GM19452 (cell line): ENCODE measurements around the gene ZNF668.
"Not testable (repeated sequence)": the region's sequence is repeated elsewhere in the genome, so short reads cannot be mapped to it uniquely, and the experiment has no call there.

Experiments used
- ATAC-seq: cut with Tn5 transposase; IDR thresholded peaks from one replicate; pipeline ENCODE4 v1.9.1; 2021; ENCODE audit not compliant: unreplicated experiment

The ZNF668 gene

DNA sequence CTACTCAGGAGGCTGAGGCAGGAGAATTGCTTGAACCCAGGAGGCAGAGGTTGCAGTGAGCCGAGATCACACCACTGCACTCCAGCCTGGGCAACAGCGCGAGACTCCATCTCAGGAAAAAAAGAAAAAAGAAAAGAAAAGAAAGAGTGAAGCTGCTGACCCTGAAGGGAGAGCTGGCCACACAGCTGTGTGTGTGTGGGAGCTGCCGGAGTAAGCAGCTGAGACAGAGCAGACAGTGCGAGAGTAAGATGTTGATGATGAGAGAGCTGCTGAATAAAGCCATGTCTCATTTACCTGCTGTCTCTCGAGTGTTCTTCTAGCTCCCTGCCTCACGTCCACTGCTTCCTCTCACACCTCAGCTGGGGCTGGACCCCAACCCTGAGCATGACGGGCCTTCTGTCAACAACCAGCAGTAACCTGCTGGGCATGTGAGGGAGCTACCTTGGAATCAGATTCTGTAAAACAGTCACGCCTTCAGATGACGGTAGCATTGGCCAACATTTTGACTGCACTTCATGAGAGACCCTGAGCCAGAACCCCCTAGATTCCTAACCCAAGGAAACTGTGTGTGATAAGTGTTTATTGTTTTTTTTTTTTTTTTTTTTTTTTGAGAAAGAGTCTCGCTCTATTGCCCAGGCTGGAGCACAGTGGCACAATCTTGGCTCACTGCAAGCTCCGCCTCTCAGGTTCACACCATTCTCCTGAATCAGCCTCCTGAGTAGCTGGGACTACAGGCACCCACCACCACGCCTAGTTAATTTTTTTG is 27.0 kb upstream of the ZNF668 start:
- not testable (repeated sequence) for ATAC-seq

DNA sequence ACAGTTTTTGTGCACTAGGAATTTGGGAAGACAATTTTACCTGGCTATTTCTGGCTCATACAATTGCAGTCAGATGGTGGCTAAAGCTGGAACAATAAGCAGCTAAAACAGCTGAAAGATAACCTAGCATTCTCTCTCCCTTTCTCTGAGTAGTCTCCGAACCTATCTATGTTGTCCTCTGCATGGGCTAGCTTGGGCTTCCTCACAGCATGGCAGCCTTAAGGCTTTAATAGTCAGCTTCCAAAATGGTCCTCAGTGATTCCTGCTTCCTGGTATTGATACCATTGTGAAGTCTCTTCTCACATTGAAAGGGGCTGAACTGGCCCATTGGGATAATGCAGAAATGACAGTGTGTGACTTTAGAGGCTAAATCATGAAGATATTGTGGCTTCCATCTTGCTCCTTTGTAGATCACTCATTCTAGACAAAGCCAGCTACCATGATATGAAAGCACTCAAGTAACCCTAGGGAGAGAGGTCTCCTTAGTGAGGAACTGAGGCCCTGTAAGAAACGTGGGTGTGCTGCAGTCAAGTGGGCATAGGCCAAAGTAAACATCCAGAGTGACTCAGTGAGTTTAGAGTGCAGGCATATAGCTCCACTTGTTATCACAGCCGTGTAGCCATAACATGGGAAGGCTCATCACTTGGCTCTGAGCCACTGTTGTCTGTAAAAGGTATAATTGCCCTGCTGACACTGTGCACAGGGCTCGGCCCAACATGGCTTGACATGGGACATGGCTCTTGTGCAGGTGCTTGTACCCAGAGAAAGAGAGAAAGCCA is 26.0 kb upstream of the ZNF668 start:
- ATAC-seq, result no peak

DNA sequence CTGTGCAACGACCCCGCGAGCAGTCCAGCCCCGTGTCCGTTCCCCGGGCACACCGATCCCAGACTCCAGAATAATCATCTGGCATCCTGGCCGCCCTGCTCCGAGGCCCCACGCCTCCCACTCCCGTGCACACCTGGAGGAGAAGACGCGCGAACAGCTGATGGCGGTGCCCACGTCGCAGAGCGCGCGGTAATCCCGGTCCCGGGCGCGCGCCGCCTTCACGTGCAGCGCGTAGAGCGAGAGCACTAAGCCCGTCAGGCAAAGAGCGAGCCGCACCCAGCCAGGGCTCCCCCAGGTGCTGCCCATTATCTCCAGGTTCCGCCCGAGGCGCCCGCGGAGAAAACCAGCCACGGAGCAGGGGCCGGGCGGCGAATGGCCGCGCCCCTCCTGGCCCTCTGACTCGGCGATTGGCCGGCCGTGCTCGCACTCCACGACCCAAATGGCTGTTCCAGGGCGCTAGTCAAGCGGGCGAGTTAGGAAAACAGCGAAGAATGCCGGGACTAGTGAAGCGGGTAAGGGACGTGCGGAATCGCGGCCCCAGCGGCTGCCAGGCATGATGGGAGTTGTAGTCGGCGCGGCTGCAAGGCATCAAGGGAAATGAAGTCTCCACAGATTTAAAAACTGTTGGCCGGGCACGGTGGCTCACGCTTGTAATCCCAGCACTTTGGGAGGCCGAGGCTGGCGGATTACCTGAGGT is 20.5 kb upstream of the ZNF668 start, which contains the start of gene VKORC1:
Gene VKORC1 (minus strand): TSS at position 374 of the 697 bp plus-strand sequence. CDS start 68 bp downstream, at position 306.
- ATAC-seq, result peak; percentile 83

DNA sequence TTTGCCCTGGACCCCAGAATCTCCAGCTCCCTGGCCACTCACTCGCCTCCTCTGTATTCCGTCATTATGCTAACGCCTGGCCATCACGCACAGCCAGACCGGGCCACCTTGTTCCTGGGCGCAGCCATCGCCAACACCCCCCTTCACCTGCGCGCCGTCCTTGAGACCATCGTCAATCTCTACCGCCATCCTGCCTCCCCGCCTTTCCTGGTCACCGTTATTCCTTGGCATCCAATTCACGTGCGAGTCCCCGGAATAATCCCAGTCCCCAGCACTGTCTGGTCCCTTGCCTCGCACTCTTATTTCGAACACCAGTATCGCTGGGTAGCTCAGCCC is 20.0 kb upstream of the ZNF668 start:
- ATAC-seq, result no peak

DNA sequence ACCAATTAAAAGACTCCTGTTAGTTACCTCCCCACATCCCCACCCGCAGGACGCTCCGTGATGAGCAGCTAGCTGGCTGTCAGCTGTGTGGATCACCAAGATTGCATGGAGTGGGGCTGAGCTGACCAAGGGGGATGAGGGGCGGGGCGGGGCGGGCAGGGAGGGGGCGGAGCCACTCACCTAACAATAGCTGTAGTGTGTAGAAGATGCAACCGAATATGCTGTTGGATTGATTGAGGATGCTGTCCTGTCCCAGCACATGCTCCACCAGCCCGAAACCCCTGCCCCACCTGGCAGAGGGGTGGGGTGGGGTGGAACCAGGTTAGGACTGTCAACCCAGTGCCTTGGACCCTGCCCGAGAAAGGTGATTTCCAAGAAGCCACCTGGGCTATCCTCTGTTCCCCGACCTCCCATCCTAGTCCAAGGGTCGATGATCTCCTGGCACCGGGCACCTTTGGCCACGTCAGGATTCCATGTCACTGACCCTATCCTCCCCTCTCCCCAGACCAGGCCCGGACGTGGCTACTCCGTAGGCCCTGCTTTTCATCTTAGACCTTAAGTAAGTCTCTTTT is 19.2 kb upstream of the ZNF668 start:
- no peak for ATAC-seq

DNA sequence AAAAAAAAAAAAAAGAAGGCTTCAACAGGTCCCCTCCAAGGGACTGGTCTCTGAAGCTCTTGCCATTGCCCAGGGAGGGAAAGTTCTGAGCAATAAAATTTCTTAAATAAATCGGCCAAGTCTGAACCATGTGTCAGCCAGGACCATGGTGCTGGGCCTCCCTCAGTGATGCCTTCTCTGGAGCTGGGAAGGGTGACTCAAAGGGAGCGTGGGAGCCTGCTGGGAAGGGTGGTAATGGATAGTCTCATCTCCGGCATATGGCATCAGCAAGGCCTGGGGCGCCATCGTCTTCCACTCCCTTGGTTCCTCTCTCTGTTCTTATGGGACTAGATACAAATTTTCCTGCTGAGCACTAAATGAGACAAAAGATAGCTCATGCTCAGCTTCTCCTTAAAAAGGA is 18.3 kb upstream of the ZNF668 start:
- no peak for ATAC-seq

DNA sequence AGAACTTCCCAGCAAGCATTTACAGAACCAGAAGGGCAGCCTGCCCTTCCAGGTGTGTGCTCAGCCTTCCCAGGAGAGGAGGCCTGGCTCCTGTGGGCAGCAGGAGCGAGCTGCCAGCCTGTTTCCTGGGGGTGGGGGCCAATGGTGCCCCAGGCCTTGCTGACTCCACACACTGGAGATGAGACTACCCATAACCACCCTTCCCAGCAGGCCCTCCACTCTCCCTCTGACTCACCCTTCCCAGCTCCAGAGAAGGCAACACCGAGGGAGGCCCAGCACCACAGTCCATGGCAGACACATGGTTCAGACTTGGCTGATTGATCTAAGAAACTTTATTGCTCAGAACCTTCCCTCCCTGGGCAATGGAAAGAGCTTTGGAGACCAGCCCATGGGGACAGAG is 16.5 kb upstream of the ZNF668 start:
- no peak for ATAC-seq

DNA sequence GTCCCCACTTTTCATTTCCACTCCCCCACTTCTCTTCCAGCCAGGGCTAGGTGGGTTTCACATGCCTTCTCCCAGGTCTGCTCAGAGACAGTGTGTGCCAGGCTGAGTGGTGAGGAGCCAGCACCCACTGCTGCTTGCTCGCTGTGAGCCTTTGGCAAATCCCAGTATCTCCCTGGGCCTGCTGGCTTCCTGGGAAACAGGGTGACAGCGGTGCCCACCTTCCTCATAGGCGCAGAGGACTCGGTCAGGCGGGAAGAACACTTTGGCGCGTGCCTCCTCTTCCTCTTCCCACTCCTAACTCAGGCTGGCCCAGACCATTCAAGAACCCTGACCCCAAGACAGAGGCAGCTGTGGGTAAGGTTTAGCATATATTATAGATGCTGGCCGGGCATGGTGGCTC is 15.2 kb upstream of the ZNF668 start:
- ATAC-seq, result no peak

DNA sequence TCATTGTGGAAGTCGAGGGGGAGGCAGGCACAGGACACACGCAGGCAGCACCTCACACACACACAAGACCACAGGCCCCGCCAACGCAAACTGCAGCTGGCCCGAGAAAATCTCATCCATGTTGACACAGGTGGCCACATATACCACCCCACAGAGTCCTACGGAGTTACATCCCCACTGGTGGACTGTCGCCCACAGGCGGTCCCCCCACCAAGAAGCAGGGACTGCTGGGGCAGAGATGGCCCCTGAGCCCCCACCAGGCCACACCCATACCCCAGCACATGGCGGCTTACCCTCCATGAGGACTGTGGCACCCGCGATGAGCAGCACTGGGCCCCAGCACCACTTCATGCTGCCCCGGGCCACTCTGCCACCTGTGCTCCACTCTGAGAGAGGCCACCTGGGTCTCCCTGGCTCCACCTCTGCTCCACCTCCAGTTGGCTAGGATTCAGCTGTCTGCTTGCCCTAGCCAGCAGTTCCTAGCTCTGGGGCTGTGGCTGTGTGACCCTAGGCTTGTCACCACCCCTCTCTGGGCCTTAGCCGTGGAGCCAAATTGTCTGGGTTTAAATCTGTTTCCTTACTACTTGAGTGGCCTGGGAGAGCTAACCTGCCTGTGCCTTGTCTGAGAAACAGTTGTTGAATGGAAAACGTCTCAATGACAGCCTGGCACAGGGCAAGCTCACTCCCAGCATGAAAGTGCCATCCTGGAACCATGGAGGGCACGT is 14.6 kb upstream of the ZNF668 start, which contains the start of gene PRSS53:
Gene PRSS53 (minus strand): TSS at position 485 of the 725 bp plus-strand sequence. CDS start 134 bp downstream, at position 351.
- no peak for ATAC-seq

DNA sequence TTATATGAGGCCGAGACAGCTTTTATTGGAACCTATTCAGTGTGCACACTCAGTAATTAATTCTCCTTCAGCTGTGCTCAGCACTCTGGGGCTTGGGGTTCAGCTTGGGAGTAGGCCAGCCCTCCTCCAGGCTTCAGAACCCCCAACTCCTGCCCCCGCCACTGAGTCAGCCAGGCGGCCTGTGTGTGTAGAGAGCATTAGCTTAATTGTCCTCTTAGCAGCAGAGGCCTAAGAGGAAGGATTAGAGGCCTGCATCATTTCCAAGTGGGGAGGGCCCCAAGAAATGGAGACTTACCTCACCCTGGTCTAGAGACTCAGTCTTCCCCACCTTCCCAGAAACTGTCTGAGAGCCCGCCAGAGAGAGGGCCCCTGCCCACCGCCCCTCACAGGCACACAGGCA is 13.9 kb upstream of the ZNF668 start:
- no peak for ATAC-seq

DNA sequence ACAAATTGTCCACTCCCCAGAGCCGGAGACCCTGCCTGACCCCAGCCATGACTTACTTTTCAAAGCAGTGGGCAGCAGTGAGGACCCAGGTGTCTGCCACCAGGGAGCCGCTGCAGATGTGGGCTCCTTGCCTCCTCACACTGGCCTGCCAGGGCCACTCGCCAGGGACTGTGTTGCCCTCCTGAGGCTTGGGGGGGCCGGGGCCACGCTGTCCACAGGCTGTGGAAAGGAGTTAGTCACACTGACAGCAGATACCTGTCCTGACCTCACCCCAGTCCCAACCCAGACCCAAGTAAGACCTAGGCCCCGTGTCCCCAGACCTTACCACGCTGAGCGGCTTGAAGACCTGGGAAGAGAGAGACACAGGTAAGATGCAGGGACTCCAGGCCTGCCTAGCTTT is 13.4 kb upstream of the ZNF668 start:
- ATAC-seq, result no peak

DNA sequence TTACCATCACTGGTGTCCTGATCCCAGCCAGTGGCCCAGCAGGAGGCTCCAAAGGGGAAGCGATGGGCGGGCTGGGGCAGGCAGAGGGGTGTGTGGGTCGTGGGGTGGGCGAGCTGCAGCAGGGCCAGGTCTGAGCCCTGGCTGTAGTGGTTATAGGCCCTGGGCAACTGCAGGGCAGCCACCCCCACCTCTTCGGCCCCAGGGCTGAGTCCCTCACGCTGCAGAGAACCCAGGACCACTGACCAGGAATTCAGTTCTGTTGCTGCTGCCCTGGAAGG is 12.5 kb upstream of the ZNF668 start:
- no peak for ATAC-seq

DNA sequence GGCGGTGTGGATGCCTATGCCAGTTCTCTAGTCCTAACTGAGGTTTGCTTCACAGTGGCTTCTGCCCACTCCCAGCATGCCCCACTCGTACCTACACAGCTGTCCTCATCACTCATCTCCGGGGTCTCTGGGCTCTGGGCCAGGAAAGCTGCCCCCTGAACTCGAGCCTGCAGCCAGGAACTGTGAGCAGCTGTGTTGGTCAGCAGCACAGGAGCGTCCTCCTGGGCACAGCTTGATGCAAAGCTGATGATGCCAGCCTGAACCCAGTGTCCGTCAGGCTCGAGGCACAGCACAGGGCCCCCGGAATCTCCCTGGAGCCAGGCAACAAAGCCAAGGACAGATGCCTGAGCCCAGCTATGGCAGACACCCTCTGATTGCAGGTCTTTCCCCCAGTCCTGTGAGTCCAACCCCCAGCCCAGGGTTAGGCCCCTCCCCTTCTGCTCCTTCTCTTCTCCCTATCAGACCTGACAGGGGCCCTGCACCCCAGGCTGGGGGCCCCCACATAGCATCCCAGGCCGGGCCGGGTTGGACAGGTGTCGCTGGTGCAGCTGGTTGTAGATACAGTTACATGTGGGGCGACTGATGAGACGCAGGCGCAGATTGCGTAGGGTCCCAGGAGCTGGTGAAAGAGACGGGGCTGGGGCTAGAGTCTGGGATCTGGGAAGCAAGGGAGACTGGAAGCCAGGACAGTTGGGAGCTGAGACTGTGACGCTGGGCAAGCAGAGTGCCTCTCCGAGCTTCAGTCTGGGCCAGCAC is 12.0 kb upstream of the ZNF668 start:
- ATAC-seq, result no peak

DNA sequence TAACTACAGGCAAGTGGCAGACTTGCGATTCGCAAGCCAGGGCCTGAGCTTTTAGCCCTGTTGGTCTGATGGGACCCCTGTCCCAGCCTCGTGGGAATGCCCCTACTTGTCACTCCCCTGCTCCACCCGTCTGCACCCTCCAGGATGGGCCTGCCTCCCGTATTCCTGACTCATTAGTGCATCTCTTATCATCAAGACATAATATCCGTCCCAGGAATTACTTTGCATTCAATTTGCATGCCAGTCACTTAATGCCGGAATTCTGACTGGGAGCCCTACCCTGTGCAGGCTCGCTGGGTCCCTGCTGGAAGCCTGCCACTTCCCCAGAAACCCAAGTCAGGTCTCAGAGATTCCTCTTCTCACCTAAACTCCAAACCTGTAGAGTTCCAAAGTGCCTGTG is 11.4 kb upstream of the ZNF668 start:
- ATAC-seq, result no peak

DNA sequence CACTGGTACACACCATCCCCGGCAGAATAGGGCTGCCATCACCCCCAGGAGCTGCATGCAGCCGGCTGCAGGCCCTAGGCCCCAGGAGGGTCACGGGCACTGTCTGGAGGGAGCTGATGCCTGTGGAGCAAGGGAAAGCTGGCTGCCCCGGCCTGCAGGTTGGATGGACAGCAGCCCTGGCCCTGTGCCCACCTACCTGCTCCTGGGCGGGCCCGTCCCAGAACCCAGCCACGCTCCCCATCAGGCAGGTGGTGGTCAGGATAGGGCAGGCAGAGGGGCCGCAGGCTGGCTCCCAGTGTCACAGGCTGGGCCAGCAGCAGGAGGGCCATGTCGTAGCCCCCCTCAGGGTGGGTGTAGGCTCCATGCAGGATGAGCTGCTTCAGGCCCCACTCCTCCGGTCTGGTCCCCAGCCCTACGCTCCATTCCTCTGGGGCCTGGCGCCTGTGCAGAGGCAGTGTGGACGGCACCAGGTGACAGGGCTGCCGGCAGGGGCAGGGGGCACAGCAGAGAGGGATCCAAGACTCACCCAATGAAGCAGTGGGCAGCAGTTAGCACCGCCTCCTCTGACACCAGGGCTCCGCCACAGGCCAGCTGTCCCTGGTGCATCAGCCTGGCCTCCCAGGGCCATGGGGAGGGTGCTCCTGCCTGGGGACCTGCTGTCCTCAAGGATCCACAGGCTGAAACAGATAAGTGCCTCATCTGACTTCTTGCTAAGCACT is 10.7 kb upstream of the ZNF668 start:
- ATAC-seq, result no peak

DNA sequence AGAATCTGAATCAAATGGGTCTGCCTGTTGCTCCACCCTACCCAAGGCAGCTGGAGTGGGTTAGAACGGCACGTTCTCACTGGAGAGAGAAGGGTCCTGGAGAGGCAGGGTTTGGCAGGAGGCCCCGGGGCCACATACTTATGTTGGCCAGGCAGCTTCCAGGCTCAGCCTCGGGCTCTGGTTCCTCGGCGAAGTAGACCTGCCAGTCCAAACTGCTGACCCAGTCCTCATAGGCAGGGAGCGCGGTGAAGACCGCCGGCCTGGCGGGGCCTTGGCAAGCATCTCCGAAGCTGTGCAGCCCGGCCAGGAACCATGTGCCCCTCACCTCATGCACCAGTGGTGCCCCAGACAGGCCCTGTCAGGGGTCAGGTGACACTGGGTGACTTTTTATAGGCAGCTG is 9.9 kb upstream of the ZNF668 start:
- no peak for ATAC-seq

DNA sequence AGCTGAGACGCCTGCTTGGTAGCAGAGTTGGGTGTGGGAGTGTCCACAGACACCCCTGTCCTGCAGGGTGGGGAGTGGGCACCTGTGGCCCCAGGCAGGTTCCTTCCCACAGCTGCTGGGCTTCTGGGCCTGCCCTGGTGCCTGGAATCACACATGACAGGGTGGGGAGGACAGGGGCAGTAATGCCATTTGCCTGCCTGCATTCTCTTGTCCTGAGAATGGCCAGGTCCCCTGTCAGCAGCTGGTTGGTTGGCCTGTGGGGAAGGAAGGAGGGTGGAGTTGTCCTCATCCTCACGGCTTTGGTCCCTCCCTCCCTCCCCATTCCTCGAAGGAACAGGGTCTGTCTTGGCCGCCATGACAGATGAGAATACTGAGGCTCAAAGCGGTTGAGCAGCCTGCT is 9.5 kb upstream of the ZNF668 start:
- ATAC-seq, result no peak

DNA sequence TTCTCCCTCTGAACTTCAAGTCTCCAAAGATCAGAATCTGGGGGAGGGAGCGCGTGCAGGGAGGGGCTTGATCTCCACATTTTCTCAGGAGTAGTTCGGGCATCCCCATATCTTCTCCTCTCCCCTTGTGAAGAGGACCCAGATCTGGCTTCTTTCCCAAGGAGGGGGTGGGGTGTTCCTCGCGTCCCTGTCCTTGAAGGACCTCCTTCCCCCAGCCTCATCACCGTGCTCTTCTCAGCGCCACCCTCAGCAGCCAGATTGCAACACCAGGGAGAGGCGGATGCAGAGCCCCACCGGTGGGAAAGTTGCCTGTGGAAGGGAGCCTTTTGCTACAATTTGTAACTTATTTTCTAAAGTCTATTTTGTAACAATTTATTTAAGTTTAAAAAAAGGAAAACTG is 9.0 kb upstream of the ZNF668 start:
- ATAC-seq, result no peak

DNA sequence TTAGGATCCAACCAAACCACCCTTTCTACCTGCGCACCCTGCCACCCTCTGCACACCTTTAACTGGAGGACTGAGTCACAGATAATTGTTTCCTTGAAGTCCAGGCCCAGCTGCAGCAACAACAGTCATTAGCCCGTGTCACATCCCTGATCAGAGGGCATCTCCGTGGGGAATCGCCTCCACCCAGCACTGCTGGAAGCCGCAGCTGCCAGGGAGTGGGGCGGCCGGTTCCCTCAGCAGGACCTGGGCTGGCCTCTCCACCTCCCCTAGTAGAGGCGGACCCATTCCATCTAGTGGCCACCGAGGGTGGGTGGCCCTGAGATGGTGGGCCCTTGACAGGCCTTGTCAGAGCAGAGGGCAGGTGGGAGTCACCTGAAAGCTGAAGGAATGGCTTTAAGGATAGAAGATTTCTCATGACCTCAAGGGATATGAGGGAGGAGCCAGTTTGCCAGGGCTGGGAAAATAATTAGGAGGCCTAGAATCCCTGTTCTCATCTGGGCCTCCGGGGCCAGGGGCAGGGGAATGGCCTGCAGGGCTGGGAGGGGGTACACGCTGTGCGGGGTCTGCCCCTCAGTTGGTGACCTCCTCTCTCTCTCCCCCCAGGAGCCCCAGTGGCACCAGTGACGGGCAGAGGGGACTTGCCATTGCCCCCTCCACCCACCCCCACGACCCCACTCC is 8.5 kb upstream of the ZNF668 start:
- ATAC-seq, result no peak
